NCI-H2107 (cell line): ENCODE data around the gene GAMT.
"Not testable (repeated sequence)": the region's sequence is repeated elsewhere in the genome, so short reads cannot be mapped to it uniquely, and the experiment has no call there.

Experiments
- DNase-seq: peaks from one replicate; lab custom pipeline; 2025; lab: John Stamatoyannopoulos, UW

GAMT gene

DNA sequence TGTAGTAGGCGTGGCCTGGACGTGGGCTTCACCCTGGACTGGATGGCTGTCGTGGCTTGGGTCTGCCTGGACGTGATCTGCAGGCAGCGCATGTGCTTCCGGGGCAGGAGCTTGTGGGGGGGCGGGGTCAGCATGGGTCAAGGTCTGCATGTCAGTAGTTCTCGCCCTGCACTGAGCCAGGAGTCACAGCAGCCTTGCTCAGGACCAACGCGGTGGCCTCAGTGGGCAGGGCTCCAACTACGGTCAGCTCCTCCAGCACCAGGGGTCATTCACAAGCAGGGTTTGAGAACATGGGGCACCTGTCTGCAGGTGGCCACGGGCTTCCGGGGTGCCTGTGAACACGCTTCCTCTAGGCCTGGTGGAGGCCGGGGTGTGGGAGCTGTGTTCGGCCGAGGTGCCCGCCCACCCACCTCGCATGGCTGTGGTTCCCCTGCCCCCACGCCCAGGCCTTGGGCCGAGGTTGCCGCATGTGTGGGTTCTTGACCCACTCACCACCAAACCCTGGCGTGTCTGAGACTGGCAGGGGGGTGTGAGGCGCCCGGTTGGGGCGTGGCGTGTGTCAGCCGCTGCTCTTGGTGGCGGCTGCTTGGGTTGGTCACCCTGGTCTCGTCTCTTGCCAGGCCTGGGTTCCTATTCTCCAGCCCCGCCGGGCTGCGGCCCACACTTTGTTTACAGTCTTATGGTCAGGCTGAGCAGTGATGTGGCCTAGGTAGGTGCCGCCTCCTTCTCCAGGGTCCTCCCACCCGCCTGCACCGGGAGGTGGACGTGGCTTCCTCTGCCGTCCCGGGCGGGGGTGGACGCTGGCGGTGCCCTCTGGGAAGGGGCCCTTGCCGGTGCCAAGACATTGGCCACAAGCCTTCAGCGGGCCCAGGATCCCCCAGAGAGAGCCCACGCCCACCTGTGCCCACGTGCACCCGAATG is 32.0 kb upstream of the GAMT start:
- DNase-seq = no peak

DNA sequence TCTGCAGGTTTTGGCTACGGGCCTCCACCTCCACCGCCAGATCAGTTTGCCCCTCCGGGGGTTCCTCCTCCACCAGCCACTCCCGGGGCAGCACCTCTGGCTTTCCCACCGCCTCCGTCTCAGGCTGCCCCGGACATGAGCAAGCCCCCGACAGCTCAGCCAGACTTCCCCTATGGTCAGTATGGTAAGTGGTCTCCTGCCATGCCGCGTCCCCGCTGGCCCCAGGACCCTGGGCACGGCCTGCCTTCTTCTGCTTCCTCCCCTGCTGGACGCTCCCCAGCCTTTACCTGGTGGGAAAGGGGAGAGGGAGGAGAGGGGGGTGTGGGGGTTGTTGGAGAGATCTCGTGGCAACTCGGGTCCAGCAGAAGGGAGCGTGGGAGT is 31.2 kb upstream of the GAMT start:
- DNase-seq = no peak

DNA sequence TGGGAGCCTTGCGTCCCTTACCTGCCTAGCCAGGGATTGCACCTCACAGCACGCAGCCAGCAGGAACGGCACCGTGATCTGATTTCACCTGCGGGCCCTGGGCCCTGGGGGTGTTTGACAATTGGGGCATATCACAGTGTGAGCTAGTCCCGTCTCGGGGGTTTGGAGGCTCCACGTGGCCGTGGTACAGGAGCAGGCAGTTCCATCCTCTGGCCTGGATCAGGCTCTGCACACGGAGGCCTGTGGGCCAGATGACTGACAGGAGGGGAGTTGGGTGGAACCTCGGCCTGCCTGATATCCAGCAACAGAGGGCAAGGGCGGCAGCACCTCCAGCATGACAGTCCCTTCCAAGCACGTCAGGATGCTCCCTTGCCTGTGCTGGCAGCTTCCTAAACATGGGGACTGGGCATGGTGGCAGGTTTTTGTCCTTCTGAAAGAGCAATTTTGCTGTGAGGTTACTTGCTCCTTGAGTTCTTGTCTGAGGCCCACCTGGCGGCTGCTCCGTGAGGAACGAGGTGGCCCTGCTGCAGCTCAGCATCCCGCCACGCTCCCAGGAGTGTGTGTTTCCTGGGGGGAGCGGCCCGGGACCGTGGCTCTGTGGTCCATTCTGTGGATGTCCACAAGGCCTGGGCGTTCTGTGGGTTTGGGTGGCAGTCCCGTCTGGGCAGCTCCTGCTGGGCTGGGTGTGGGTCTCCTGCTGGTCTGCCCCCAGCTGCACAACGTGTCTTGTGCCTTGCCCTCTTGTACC is 30.6 kb upstream of the GAMT start:
- DNase-seq = no peak

DNA sequence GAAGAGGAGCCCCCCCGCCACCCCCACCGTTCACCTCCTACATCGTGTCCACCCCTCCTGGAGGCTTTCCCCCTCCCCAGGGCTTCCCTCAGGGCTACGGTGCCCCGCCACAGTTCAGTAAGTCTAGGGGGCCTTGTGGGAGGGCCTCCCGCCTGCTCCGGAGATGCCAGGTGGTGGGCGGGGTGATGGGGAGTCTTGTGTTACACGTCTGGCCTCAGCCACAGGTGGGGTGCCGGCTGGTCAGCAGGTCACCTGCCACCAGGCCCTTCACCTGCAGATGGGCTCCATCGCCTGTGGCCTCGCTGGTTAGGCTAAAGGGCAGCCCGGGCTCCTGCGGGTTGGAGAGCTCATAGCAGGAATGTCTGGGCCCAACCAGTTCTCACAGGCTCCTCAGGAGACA is 28.9 kb upstream of the GAMT start:
- no peak for DNase-seq

DNA sequence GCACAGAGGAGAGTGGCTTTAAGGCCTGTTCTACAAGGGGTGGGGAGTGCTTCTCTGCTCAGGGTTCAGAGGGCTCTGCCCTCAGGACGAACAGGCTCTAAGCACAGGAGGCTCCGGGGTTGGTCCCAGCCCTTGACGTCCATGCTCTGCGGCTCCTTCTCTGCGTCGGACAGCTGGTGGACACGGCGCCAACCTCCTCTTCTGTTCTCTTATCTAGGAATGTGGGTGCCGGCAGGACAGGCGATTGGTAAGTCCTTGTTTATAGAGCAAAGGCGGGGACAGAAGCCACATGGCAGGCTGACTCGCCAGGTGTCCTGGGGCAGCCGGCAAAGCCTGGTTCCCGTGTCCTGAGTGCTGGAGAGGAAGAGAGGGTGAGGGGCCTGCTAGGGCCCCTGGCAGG is 28.4 kb upstream of the GAMT start:
- DNase-seq = no peak

DNA sequence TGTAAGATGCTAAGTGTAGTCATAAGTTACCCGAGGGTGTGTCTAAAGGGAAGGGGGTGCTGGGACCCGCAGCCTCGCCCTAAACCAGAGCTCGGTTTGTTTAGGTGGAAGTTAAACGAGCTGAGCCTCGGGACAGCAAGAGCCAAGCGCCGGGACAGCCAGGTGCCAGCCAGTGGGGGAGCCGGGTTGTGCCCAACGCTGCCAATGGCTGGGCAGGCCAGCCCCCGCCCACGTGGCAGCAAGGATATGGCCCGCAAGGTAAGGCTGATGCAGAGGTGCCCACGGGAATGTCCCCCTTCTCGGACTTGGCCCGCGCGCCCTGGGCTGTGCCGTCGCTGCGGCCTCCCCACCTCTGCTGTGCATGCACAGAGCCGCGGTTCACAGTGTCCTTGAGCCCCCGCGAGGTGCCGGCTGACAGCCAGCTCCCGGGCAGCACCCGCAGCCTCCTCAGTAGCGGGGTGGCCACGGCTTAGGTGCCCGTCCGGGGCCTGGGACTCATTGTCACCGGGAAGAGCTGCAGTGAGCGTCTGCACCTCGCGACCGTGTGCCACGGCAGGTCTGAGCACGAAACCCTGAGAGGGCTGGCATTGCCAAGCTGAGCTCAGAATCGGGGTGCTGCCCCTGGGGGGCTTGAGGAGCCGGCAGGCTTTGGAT is 27.5 kb upstream of the GAMT start:
- DNase-seq = no peak

DNA sequence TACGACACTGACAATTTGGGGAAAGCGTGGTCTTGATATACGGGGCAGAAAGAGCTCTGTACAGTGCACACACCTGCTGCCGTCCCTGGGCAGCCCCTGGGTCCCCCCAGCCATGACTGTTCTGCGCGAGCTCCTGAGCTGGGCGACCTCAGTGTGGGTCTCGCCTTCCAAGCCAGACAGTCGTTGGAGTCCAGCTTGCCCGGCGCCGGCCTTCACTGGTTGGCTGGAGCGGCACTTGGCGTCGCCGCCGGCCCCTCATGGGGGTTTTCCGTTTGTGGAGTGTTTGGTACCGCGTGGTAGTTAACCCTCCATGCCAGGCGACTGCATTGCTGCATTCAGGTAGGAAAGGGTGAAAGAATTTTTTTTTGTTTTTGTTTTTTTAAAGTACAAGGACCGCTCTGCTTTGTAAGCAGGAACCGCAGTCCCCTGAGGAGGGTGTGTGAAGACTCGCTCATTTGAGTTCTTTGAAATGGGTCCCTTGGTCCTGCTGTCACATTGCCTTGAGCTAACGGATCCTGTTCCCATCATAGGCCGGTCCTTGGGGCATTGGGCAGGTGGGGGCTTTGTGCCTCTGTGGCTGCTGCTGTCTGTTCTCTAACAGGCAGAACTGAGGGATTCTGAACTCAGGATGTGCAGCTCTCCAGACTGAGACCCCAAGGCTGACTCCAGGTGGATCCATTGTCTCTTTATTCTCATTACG is 26.0 kb upstream of the GAMT start:
- DNase-seq = no peak

DNA sequence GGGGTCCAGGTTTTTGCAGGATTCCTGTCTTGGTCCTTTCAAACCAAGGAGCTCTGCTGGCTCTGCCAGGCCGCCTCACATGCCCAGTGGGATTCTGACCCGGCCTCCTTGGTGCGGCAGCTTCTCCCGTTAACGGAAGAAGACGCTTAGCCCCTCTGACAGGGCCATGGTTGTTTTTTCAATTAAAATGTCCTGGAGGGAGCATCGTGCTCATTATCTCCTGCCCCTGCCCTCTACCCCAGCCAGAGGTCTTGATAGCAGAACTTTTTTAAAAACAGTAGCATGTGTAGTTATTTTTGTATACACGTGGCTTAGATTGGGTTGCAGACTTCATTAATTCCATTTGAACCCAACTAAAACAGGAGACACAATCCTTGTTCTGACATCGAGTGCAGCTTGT is 25.4 kb upstream of the GAMT start:
- no peak for DNase-seq

DNA sequence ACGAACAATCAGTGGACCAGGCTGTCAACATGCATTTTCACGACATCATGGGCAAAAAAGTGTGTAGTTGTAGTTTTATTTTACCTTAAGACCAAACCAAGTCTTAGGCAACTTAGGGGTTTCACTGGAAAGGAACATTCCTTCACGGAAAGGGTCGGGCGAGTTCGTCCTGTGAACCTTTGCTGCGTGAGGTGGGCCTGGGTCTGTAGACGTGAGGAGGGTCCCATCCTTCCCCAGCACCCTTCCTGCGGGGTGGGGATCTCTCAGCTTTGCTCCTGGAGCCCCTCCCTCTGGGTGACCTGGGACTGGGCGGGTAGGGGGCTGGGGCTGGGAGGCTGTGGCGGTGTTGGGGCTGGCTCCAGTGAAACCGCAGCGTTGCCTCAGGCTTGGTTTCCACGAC is 24.6 kb upstream of the GAMT start:
- no peak for DNase-seq

DNA sequence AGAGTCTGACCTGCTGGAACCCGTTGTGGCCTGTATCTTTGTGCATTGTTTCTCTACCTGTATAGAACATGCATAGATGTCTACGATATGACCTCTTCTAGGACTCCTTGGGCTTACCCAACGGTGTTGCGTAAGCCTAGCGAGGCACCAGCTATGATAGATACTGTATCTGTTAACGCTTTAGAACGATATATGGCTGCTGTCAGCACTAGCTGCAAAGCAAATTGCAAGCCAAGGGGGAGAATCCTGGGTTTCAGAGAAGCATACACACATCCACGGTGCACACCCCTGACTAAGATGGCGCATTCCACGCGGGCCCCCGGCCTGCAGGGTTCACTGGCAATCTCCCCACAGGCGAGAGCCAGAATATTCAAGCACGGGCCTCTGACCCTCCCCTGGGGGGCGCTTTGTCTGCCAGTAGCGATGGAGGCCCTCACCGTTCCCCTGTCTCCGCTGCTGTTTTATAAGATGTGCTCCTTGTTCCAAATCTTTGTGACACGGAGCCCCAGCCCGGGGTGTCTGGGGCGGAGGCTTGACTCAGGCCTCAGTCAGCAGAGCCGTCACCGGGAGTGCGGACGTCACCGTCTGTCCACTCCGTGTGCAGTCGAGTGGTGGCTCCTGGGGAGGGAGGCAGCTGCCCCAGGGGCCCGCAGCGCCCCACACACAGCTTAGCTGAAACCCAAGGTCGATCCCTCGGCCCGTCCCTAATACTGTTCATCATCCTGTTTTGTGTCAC is 23.9 kb upstream of the GAMT start:
- DNase-seq = no peak

DNA sequence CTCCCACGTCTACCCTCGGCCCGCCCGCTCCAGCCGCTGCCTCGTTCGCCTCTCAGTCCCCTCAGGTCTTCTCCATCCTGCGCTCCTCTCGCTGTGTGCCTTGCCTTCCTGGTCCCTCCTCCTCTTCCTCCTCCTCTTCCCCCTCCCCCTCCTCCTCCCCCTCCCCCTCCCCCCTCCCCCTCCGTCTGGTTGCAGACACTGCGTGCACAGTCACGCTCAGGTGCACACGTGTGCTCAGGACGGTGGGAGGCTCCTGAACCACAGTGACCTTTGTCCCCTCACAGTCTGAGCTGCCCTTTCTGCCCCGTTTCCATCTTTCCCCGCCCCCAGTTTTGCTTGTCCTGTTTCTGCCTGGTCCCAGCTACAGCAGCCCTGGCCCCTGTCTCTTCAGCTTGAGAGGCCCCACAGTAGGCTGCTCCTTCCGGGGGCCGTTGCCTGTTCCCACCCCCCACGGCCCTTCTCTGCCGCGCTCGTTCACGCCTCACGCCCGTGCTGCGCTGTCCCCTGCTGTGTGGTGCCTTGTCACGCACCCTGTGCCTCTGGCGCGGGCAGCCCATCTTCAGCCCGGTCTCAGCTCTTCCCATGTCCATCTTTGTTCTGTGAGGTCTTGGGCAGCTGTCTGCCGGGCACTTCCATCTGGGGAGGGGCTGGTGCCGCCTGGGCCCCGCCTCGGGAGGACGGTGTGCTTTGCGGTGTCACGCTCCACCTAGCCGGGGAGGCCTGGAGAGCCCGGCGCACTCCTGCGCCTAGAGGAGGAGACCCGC is 23.0 kb upstream of the GAMT start:
- no peak for DNase-seq

DNA sequence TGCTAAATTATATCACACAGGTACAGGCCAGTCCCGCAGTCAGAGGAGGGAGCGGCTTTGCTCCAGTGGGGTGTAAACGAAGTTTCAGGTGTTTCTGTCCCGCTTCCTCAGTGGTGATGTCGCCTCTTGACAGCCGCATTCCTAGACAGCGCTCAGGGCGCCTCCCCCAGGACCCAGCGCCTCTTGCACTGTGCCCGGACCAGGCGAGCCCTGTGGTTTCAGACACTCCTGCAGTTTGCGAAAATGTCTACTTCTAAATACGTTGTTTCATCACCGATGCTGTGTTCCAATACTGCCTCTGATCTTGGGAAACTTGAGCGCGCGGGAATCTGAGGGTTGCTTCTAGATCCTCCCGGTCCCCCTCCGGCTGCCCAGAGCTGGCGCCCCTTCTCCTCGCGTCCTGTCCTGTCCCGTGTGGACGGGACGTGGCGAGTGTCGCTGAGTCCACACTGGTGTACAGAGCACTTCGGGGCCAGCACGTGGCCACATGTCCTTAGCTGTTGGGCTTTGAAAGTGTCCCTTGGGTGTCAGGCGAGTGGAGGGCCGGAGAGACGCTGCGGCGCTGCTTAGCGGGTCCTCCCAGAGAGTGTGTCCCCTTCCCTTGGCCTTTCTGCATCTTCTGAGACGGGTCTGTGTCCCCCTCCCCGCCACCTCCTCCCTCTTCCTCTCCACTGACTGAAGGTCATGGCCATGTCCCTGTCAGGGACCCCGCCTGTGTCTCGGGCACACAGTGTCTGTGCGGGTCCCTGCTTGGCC is 22.3 kb upstream of the GAMT start:
- DNase-seq = no peak

DNA sequence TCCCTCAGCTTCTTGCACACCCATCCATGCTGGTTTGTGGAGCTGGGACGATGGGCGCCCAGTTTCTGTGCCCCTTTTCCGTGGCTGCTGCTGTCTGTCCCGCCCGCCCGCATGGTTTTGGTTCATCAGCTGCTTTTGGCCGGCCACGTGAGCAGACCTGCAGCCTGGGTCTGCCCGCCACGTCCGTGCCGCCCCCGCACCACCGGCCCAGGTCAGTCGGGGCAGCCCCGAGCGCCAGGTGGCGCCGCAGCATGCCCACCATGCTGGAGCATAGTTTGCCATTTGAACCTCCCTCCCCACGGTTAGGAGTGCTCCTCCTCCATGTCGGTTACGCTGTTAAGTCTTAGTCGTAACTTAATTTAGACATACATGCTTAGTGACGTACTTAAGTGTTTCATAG is 21.6 kb upstream of the GAMT start:
- no peak for DNase-seq

DNA sequence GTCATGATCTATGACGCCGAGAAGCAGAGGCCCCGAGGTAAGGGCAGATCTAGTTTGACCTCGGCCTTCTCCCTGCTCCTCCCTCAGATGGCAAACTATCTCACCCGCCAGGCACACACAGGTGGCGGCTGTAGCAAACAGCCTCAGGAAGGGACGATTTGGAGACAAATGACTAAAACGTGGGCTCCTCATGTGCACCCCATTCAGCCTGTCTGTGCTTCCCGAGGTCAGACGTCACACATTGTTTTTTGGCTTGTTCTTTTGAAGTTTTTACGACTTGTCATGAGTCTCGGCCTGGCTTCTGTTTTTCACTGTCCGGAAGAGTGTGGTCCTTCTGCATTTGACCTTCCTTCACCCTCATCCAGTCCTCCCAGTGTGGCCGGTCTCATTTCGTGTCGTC is 21.0 kb upstream of the GAMT start:
- no peak for DNase-seq

DNA sequence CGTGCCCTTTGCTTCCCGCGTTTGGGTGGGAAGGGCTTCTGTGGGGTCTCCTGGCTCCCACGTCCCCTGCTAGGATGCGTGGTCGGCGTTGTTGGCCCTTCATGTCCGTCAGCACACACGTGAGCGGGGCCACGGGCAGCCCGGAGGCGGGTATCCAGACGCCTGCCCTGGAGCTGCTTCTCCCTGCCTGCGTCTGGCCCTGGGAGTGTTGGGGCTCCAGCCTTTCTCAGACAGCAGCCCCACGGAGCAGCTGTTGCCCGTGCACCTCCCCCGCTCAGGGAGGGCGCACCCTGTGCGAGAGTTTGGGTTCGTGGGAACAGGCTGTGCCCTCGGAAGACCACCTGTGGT is 20.6 kb upstream of the GAMT start:
- no peak for DNase-seq

DNA sequence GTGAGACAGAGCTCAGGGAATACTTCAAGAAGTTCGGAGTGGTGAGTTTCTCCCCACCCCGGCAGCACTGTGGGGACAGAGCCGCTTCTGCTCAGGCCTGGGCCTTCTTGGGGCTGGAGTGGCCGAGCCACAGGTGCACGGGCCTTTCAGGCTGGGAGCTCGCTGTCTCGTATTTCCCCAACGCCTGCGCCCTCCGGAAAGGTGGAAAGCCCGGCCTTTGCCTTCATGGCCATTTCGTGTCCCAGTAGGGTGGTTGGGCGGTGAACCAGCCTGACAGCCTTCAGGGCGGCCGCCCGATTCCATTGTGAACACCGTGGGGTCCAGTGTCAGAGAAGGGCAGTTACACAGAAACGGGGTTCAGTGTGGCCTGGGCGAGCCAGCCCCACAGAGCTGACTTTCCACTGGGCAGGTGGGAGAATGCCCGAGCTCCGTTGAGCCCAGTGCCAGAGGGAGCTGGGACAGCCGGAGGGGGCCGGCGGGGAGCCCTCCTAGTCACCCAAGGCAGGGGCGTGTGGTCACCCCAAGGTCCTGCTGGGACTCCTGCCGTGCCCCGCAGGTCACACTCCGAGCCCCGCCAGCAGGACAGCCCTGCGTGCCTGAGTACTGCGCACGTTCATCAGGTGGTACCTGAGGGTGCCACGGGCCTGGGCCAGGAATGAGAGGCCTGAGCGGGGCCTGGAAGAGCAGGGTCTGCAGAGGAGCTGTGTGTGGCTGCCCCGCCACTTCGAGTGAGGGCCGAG is 20.0 kb upstream of the GAMT start:
- no peak for DNase-seq

DNA sequence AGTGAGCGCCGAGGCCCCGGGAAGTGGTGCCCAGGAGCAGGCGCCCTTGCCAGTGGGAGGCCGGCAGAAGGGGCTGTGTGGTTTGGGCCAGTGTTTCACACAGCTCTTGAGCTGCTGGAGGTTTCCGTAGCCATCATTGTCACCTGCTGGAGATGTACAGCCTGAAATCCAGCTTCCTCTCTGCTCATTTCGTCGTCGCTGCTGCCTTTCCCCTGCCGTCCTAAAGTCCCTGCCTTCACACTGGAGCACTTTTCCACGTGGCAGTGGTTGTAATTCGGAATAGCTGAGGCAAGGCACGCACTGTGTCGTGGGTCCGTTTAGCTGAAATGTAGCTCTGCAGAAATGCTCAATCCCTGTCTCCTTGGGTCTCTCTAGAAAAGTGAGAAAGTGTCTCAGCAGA is 19.2 kb upstream of the GAMT start:
- no peak for DNase-seq

DNA sequence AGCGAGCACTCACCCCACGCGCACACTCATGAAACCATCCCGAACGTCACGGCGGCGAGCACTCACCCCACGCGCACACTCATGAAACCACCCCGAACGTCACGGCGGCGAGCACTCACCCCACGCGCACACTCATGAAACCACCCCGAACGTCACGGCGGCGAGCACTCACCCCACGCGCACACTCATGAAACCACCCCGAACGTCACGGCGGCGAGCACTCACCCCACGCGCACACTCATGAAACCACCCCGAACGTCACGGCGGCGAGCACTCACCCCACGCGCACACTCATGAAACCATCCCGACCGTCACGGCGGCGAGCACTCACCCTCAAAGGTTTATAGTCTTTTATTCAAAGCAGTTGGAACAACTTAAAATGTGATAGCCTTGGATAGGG is 18.7 kb upstream of the GAMT start:
- DNase-seq = not testable (repeated sequence)

DNA sequence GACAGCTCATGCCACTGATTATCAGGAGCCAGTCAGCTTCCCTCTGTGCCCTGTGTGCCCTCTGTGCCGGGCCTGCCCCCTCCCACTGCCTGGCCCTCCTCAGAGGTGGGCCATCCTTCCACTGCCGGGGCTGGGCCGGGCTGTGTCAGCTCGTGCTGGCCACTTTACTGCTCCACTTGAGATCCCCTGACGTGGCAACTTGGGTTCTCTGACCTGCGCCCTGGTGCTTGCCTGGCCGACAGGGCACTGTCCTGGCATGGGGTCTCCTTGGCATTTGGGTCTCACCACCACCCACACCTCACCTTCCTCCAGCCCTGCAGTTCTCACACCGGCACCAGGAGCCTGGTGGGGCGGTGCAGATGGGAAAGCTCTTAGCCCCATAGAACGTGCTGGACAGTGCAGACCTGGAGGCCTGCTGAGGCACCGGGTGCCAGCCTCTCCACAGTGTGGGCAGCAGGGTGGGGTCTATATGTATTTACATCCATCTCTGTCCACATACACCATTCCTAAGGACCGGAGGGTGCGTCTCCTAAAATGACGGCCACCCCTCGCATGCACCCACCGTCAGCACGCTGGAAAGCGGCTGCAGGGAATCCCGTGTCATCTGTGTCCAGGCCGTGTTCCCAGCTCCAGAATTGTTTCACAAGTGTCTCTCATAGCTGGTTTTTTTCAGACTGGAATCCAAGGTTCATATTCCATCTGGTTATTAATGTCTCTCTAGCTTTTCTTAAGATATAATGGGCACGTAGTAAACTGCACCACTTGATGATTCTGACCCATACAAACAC is 17.8 kb upstream of the GAMT start:
- no peak for DNase-seq
